K562 (cell line): ENCODE measurements around the gene GALNT18. TPM values are rescaled to one million over a fixed set of nuclear protein-coding genes. Genes with fewer than 3 reads are reported as not detected.

Source experiments
- ATAC-seq: fragments of 200-7000 bp; cut with Tn5 transposase; 3 replicates; pipeline ENCODE4 v1.9.1; 2020; ENCODE audit warnings: moderate library complexity
- BruUV-seq: library from RNA; stranded (reverse); fragments of 400-500 nt; replicated peaks from 2 replicates; lab custom pipeline; 2021; lab: Mats Ljungman, UMichigan
- CTCF ChIA-PET: fragments of 300-600 bp; formaldehyde crosslinking; extraction: SDS; loops from one replicate; lab custom pipeline; 2021; ENCODE audit warnings: low intra/inter-chr PET ratio; lab: Yijun Ruan, JAX
- POLR2A ChIA-PET: fragments of 300-600, 350-650 bp; sonication (Branson Sonifier 250); formaldehyde crosslinking; extraction: SDS; loops from one replicate; lab custom pipeline; 2021; ENCODE audit warnings: antibody characterized with exemption, inconsistent platforms; lab: Yijun Ruan, JAX
- DNase-seq, 4 experiments: peaks; one replicate each; pipeline versions ENCODE4 v3.0.0 to v3.0.0-alpha.2; 2011 to 2018; ENCODE audit warnings: low spot score in 3 of 4, mixed read lengths in 3 of 4; ENCODE audit errors: extremely low read depth in 1 of 4
- FAIRE-seq: peaks from 2 replicates; lab custom pipeline; 2011; peaks lifted over from hg19 to GRCh38; lab: Jason Lieb, UNC
- H2AFZ ChIP-seq: 2 replicates; pipeline ENCODE4 v1.6.0; 2011; ENCODE audit warnings: low read depth, low read length, control low read depth, inconsistent platforms
- H3K27ac ChIP-seq: fragments of 200-600 bp; 3 replicates; pipeline ENCODE4 v1.8.0; 2011; ENCODE audit warnings: low read depth, mild to moderate bottlenecking, control low read depth, inconsistent platforms, low read length, moderate library complexity, mixed read lengths; ENCODE audit errors: extremely low read depth
- H3K27me3 ChIP-seq, 2 experiments: fragments of 300-600 bp in 1 of 2; 2 replicates in 1 of 2; 3 replicates in 1 of 2; pipeline versions ENCODE4 v1.6.0 to v1.8.0; 2011; ENCODE audit warnings: inconsistent platforms in 2 of 2, low read length in 2 of 2, mild to moderate bottlenecking in 1 of 2, mixed read lengths in 1 of 2, moderate library complexity in 1 of 2; ENCODE audit not compliant: control insufficient read depth in 2 of 2, insufficient read depth in 2 of 2
- H3K36me3 ChIP-seq: fragments of 300-600 bp; 3 replicates; pipeline ENCODE4 v1.8.0; 2011; ENCODE audit warnings: mild to moderate bottlenecking, low read length, inconsistent platforms; ENCODE audit not compliant: control insufficient read depth, insufficient read depth
- H3K4me1 ChIP-seq, 2 experiments: fragments of 200-600 bp in 1 of 2; replicated peaks in 1 of 2; 2 replicates in 1 of 2; 3 replicates in 1 of 2; pipeline versions ENCODE4 v1.5.1 to v1.8.0; 2011; ENCODE audit warnings: inconsistent platforms in 2 of 2, low read length in 2 of 2, mild to moderate bottlenecking in 1 of 2, mixed read lengths in 1 of 2, moderate library complexity in 1 of 2; ENCODE audit not compliant: control insufficient read depth in 2 of 2, insufficient read depth in 2 of 2
- H3K4me2 ChIP-seq: 2 replicates; pipeline ENCODE4 v1.6.1; 2011; ENCODE audit warnings: low read length, control low read depth, inconsistent platforms, mixed read lengths; ENCODE audit not compliant: insufficient read depth
- H3K4me3 ChIP-seq: fragments of 200-600 bp; sonication (generic), shearing (Covaris generic); 2 replicates; pipeline ENCODE4 v1.5.1; 2016; ENCODE audit warnings: control low read depth, inconsistent platforms
- H3K79me2 ChIP-seq: fragments of 200-600 bp; 3 replicates; pipeline ENCODE4 v1.8.0; 2011; ENCODE audit warnings: low read length, inconsistent platforms; ENCODE audit not compliant: control insufficient read depth, insufficient read depth
- H3K9ac ChIP-seq, 2 experiments: 2 replicates each; pipeline versions ENCODE4 v1.6.0 to v1.6.1; 2011; ENCODE audit warnings: low read depth in 2 of 2, low read length in 2 of 2, control low read depth in 1 of 2, inconsistent platforms in 1 of 2, mild to moderate bottlenecking in 1 of 2, mixed read lengths in 1 of 2; ENCODE audit not compliant: insufficient read depth in 1 of 2
- H3K9me1 ChIP-seq: one replicate; pipeline ENCODE4 v1.6.0; 2011; ENCODE audit warnings: inconsistent platforms, mild to moderate bottlenecking, low read length, moderate library complexity; ENCODE audit not compliant: control insufficient read depth, insufficient read depth
- H3K9me3 ChIP-seq: replicated peaks from 2 replicates; pipeline ENCODE4 v1.5.1; 2011; ENCODE audit warnings: low read depth, low read length, inconsistent platforms; ENCODE audit not compliant: control insufficient read depth, insufficient read depth
- H4K20me1 ChIP-seq: replicated peaks from 2 replicates; pipeline ENCODE4 v1.6.1; 2011; ENCODE audit warnings: low read length, inconsistent platforms, mixed read lengths; ENCODE audit not compliant: control insufficient read depth, insufficient read depth
- SOX6 ChIP-seq: fragments of 450-650 bp; IDR thresholded peaks from 2 replicates; pipeline ENCODE4 v1.6.1; 2014; ENCODE audit warnings: mild to moderate bottlenecking
- SREBF2 ChIP-seq: sonication (generic); formaldehyde crosslinking; IDR thresholded peaks from 2 replicates; pipeline ENCODE4 v1.4.0; 2020; ENCODE audit warnings: mild to moderate bottlenecking, missing genetic modification reagents
- ZNF140 ChIP-seq: fragments of 250-450 bp; sonication (Bioruptor Pico); IDR thresholded peaks from 2 replicates; pipeline ENCODE4 v1.8.0; 2021; ENCODE audit warnings: moderate library complexity, mild to moderate bottlenecking, inconsistent platforms
- ZSCAN29 ChIP-seq: fragments of 450-650 bp; IDR thresholded peaks from 2 replicates; pipeline ENCODE4 v1.6.1; 2017
- WGBS: fragments of 100-300 bp; shearing (Covaris generic); methylation state at CpG from one replicate; pipeline ENCODE4 v1.1.6; 2016; ENCODE audit warnings: low coverage, mixed read lengths; ENCODE audit not compliant: insufficient coverage; ENCODE audit errors: missing lambda C conversion rate; 5-methylcytosine and 5-hydroxymethylcytosine counted together
- in situ Hi-C: fragments of 300-500 bp; cut with MboI; formaldehyde crosslinking; loops from 4 replicates; pipeline ENCODE4 v1.15.0; 2018; ENCODE audit warnings: inconsistent platforms, mixed read lengths
- intact Hi-C: fragments of 100-400 bp; cut with micrococcal nuclease; formaldehyde crosslinking; loops from 2 replicates; pipeline ENCODE4 v1.14.2; 2022
- polyA plus RNA-seq, 8 experiments: library from polyadenylated mRNA; depleted of rRNA in 4 of 8; stranded (reverse) in 5 of 8; unstranded in 3 of 8; fragments of >200 nt; fragmentation: Nextera tagmentation in 2 of 8; fragmentation: Illumina TruSeq in 1 of 8; extraction: Ambion mirVana in 2 of 8; extraction: Trizol in 1 of 8; gene quantifications; 2 replicates each; pipeline versions ENCODE4 v1.2.1 to v1.2.3, GENCODE V29; 2011 to 2014; ENCODE audit warnings: inconsistent platforms in 1 of 8, missing spikeins in 1 of 8
- total RNA-seq, 7 experiments: library from RNA; depleted of rRNA in 6 of 7; stranded (reverse); fragments of >200 nt in 6 of 7; fragmentation: Illumina TruSeq in 2 of 7; extraction: Trizol in 2 of 7; gene quantifications; 2 replicates each; pipeline versions ENCODE4 v1.2.1 to v1.2.3, GENCODE V29; 2011 to 2021; ENCODE audit warnings: low replicate concordance in 1 of 7
- TF ChIP-seq, protein P1 (sequence below): sonication (generic); formaldehyde crosslinking; IDR thresholded peaks from 2 replicates; pipeline ENCODE4 v1.8.1; 2023; ENCODE audit warnings: mild to moderate bottlenecking, missing genetic modification reagents

GALNT18 gene
- total and polyA plus RNA-seq, 9 of the 15 experiments (the other 6 are each of a cell fraction or from before 2014, with no cell fraction given), result not detected

DNA sequence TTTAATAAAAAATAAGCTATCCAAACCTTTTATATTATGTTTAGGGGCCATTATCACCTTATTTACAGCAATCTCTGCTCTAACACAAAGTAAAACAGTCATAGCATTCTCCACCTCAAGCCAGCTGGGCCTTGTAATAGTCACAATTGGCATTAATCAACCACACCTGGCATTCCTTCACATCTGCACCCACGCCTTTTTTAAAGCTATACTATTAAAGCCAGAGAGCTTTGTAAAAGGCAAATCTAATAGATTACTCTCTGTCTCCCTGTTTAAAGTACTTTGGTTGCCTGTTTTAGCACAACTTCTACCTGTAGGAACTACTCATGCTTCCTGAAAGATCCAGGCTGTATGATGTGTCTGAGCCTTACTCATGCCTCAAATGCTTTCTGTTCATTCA is 381.8 kb downstream of the GALNT18 start:
- Histone ChIP-seq H3K4me1 (no peaks in the 10 kb centered on the region), H3K9me3 (no peaks in the 10 kb centered on the region), H3K27ac (no peak overlapping the region), H4K20me1 (no peaks in the 10 kb centered on the region), H3K9me1 (no peaks in the 10 kb centered on the region), H3K36me3 (no peaks in the 10 kb centered on the region), H3K27me3 (peaks cover 2 to 17% of the 10 kb centered on the region in 2 experiments; a peak in 4 of 5 replicates), H2AFZ (no peak overlapping the region), H3K9ac (no peak overlapping the region), H3K4me2 (no peak overlapping the region), H3K4me3 (no peak overlapping the region), H3K79me2 (no peaks in the 10 kb centered on the region)
- intact Hi-C loops (no loop called here), in situ Hi-C loops (no loop called here)
- WGBS, result 0% methylated on average over 1 of the region's 1 CpG
- no peak for DNase-seq
- CTCF ChIA-PET, result no interaction called here
- no TSS peak for BruUV-seq
- ATAC-seq, result no peak
- TF ChIP-seq ZNF140 (CRISPR knock-in tag), result no peak
- no peak for TF ChIP-seq SOX6
- TF ChIP-seq, protein P1, sequence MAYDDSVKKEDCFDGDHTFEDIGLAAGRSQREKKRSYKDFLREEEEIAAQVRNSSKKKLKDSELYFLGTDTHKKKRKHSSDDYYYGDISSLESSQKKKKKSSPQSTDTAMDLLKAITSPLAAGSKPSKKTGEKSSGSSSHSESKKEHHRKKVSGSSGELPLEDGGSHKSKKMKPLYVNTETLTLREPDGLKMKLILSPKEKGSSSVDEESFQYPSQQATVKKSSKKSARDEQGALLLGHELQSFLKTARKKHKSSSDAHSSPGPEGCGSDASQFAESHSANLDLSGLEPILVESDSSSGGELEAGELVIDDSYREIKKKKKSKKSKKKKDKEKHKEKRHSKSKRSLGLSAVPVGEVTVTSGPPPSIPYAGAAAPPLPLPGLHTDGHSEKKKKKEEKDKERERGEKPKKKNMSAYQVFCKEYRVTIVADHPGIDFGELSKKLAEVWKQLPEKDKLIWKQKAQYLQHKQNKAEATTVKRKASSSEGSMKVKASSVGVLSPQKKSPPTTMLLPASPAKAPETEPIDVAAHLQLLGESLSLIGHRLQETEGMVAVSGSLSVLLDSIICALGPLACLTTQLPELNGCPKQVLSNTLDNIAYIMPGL (CRISPR knock-in tag), result no peak
- no peak for TF ChIP-seq SREBF2
- no peak for TF ChIP-seq ZSCAN29
- no peak for FAIRE-seq
- POLR2A ChIA-PET, result interaction anchor here (0.6 kb wide), 1 partner anchor 28 kb away, joined by 3 read pairs; no protein-coding TSS in a partner anchor
